Measurements from ENCODE around the gene ADGRV1.

DNA sequence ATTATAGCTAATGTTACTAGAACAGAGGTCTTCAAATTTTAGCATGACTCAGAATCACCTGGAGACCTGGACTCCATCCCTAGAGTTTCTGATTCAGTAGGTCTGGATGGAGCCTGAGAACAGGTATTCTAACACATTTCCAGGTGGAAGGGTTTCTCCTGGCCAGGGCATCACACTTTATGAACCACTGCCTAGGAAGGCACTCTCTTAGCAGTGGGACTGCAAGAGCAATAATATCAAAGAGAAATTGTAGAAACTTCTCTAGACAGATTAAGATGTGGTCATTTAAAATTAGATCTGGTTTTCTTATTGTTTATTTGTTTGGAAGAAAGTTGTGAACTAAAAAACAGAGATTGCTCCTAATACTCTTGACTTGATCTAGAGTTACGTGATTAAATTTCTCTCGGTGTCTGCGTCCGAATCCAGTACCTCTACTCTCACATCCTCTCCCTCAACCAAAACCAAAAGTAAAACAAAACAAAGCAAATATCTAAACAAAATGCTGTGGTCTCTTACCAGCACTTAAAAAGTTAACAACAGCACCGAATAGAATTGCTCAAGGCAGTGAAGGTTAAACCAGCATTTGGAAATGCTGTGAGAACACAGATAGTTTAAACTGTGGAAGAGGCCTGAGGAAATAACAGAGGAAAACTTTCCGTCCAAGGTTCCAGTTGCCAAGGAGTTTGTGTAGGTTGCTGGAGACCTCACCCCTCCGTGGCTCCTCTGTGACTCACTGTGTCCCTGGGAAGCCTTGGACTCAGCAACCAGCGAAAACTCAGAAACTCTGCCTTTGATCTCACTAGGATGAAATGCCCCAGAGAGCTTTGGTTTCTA, 631.1 kb downstream of the ADGRV1 start:
- TF ChIP-seq, protein P1, sequence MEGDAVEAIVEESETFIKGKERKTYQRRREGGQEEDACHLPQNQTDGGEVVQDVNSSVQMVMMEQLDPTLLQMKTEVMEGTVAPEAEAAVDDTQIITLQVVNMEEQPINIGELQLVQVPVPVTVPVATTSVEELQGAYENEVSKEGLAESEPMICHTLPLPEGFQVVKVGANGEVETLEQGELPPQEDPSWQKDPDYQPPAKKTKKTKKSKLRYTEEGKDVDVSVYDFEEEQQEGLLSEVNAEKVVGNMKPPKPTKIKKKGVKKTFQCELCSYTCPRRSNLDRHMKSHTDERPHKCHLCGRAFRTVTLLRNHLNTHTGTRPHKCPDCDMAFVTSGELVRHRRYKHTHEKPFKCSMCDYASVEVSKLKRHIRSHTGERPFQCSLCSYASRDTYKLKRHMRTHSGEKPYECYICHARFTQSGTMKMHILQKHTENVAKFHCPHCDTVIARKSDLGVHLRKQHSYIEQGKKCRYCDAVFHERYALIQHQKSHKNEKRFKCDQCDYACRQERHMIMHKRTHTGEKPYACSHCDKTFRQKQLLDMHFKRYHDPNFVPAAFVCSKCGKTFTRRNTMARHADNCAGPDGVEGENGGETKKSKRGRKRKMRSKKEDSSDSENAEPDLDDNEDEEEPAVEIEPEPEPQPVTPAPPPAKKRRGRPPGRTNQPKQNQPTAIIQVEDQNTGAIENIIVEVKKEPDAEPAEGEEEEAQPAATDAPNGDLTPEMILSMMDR (IDR thresholded peaks at IDR 0.05; ENCODE audit: borderline replicate concordance, extremely low read depth, low read length, poor library complexity, severe bottlenecking) = no peak
- no peak for TF ChIP-seq EZH2 (IDR thresholded peaks at IDR 0.05; ENCODE audit: borderline replicate concordance, low read depth, low read length, severe bottlenecking)

Measured in DND-41 (cell line).